HTR-8/SVneo (cell line): ENCODE data around the gene CCPG1.

Experiments
- DNase-seq: peaks from one replicate; pipeline ENCODE4 v3.0.0; 2011; ENCODE audit warnings: low spot score, mixed read lengths; ENCODE audit not compliant: insufficient read length
- FAIRE-seq: peaks from 2 replicates; lab custom pipeline; 2011; peaks lifted over from hg19 to GRCh38; lab: Jason Lieb, UNC

CCPG1 gene

GRCh38 chr15:55327387-55327786 lies 80.8 kb downstream of the CCPG1 start:
- FAIRE-seq (no peak), DNase-seq (no peak)

DNA sequence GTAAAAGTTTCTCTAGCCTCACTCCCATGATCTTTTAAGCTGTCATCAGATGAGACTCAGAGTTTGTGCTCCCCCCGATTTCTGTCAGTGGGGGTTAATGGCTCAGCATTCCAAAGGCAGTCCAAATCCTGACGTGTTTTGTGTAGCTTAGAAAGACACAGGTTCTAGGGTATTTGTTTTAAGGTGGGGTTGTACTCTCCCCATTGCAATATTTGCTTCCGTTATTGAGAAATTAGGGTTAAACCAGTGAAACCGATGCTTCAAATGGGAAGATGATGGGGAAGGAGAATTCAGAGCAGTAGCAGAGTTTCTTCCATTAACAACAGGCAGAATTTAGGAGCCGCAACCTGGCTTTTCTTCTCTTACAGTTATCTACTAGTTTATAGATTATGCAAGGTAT lies 85.7 kb downstream of the CCPG1 start:
- DNase-seq (no peak), FAIRE-seq (no peak)

GRCh38 chr15:55320963-55321362 lies 87.2 kb downstream of the CCPG1 start:
- no peak for DNase-seq
- FAIRE-seq = no peak

DNA sequence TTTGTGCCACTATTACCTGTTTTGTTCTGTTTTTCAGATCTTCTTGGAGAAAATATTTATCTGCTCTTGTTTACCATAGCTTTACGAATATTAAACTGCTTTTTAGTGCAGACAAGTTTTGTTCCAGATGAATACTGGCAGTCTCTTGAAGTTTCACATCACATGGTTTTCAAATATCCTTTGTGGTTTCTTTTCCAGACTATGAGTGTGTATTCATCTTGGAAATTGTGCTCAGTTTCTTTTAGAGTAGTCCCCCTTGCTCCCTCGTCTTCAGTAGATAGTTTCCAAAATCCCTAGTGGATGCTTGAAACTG lies 88.0 kb downstream of the CCPG1 start:
- no peak for FAIRE-seq
- DNase-seq = no peak

DNA sequence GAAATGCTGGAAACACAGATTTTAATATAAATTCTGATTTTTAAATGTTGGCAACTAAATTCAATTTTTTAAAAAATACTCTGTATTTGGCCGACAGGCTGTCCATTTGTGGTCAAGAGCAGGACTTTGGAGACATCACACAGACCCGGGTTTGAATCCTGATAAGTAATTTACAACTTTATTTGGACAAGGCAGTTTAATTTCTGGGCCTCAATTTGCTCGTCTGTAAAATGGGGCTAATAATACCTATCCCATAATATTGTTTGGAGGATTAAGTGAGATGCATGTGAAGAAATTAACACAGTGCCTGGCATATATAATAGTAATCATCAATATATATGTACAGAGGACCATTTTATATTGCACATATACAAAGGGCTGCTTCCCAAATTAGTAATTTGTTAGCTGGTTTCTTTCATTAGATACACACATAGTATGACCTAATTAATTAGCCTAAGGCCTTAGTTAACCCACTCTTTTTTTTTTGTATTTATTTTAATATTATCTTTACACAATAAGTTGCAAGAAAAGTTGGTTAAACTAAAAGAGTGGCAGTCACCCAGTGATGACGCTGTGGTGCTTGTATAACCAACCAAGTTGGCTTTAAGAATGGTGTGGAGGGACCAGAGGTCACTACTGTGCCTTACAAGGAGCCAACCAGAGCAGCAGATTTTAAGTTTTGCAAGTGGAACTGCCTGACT lies 88.5 kb downstream of the CCPG1 start:
- FAIRE-seq (no peak), DNase-seq (no peak)

DNA sequence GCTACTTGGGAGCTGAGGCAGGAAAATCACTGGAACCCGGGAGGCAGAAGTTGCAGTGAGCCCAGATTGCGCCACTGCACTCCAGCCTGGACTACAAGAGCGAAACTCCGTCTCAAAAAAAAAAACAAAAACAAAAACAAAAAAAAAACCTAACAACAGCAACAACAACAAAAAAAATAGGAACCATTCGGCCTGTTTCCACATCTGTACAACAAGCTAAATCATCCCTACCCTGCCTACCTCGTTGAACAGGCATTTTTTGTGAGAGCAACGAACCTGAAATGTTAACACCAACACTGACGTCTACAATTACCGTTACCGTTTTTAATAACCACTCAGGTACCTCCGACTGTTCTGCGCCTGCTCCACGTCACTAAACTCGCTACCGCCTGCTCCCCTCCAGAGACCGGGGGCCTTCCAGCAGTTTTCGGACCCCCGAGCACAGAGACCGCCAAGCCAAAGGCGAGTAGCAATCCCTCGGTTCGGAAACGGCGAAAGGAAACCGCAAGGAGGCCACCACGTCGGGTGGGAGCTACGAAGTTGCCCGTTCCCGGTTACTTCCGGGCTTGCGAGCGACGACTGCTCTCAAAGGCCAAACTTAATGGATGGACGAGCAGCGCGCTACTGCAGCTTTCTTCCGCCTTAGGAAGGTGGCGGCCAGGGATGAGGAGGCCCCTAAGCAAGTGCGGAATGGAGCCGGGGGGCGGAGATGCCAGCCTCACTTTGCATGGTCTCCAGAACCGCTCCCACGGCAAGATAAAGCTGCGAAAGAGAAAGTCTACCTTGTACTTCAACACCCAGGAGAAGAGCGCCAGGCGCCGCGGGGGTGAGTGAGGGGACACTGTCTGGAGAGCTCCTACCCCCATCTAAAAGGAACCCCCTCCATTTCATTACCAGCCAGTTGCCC lies 89.3 kb downstream of the CCPG1 start, which contains the start of the genes PIGB and PIGBOS1:
Gene PIGB, plus strand, starts transcription at position 635 of the 907 bp plus-strand sequence. Its CDS starts 29 bp downstream, at position 664.
Gene PIGBOS1, minus strand, starts transcription at position 536 of the 907 bp plus-strand sequence. CDS start 1,331 bp downstream, outside the sequence.
- peak; percentile 75 for DNase-seq
- FAIRE-seq = peak; percentile 28
